ENCODE data around the gene CADM4. TPM values are rescaled to one million over a fixed set of nuclear protein-coding genes. Genes with fewer than 3 reads are reported as not detected.
A peak's percentile ranks its signal among the peaks of the same experiment; 100 is the strongest.

Gene CADM4
- total and polyA plus RNA-seq, 9 of the 15 experiments (the other 6 are each of a cell fraction or from before 2014, with no cell fraction given): 0.03 to 4.6 (median 1.3) TPM

DNA sequence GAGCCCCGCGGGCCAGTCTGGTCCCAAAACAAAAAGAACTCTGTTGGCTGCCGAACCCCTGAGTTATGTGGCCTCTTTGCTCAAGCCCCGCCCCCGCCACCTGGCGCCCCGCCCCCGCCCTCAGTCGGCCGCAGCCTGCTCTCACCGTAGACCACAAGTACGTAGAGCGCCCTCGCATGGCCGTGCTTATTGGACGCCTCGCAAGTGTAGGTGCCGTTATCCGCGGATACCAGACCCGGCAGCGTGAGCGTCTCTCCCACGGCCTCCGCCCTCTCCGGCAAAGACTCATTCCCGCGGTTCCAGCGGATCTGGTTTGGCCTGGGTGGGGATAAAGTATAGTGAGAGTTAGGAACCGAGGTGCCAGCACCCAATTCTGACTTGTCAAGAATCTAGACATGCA, 14.7 kb downstream of the CADM4 start (continued):
- TF ChIP-seq MCM3 (IDR thresholded peaks at IDR 0.05) (no peak), MYNN (IDR thresholded peaks at IDR 0.05) (0 out of 2 replicates have a peak, but pooled peaks have one; percentile 42), MYNN (CRISPR knock-in tag; IDR thresholded peaks at IDR 0.05) (no peak), OTX1 (CRISPR knock-in tag; IDR thresholded peaks at IDR 0.05) (no peak), SP1 (CRISPR knock-in tag; IDR thresholded peaks at IDR 0.05) (peak; percentile 61), CBFA2T3 (IDR thresholded peaks at IDR 0.05) (peak; percentile 42; the same call in 1 of the 2 replicates), ZNF174 (CRISPR knock-in tag; IDR thresholded peaks at IDR 0.05) (no peak), ZNF830 (CRISPR knock-in tag; IDR thresholded peaks at IDR 0.05) (no peak)
- TF ChIP-seq, protein P1, sequence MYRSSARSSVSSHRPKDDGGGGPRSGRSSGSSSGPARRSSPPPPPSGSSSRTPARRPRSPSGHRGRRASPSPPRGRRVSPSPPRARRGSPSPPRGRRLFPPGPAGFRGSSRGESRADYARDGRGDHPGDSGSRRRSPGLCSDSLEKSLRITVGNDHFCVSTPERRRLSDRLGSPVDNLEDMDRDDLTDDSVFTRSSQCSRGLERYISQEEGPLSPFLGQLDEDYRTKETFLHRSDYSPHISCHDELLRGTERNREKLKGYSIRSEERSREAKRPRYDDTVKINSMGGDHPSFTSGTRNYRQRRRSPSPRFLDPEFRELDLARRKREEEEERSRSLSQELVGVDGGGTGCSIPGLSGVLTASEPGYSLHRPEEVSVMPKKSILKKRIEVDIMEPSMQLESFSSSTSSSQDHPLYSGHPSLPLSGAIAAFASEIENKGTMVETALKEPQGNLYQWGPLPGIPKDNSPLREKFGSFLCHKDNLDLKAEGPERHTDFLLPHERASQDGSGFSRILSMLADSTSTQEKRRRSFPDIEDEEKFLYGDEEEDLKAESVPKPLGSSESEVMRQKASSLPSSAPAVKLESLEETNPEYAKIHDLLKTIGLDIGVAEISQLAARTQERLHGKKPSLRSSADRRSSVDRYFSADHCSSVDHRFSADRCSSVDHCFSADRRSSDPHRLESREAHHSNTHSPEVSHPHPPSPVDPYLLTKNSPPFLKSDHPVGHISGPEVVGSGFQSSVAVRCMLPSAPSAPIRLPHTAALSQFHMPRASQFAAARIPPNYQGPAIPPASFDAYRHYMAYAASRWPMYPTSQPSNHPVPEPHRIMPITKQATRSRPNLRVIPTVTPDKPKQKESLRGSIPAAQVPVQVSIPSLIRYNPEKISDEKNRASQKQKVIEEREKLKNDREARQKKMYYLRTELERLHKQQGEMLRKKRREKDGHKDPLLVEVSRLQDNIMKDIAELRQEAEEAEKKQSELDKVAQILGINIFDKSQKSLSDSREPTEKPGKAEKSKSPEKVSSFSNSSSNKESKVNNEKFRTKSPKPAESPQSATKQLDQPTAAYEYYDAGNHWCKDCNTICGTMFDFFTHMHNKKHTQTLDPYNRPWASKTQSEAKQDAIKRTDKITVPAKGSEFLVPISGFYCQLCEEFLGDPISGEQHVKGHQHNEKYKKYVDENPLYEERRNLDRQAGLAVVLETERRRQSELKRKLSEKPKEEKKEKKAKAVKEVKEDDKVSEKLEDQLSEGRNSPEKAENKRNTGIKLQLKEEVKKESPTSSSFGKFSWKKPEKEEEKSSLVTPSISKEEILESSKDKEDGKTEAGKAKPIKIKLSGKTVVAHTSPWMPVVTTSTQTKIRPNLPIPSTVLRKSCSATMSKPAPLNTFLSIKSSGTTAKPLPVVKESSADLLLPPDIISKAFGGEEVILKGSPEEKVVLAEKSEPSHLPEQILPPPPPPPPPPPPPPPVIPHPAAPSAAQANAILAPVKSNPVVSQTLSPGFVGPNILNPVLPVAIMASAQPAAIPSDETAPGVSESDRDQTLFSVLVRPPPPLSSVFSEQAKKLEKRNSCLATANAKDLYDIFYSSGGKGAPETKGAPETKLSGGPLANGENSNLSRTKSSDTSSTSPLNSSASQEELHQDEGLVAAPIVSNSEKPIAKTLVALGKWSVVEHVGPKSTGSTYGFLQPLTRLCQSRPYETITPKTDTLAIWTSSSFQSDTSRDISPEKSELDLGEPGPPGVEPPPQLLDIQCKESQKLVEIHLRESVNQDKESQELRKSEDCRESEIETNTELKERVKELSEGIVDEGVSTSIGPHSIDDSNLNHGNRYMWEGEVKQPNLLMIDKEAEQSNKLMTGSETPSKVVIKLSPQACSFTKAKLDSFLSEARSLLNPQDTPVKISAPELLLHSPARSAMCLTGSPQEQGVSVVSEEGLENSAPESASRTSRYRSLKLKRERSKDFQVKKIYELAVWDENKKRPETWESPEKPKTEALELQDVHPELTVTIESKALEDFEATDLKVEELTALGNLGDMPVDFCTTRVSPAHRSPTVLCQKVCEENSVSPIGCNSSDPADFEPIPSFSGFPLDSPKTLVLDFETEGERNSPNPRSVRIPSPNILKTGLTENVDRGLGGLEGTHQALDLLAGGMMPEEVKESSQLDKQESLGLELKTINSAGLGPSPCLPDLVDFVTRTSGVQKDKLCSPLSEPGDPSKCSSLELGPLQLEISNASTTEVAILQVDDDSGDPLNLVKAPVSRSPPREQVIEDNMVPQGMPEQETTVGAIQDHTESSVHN (IDR thresholded peaks at IDR 0.05; ENCODE audit: borderline replicate concordance in 1 of 2, low read depth in 1 of 2): no peak
